Fibroblast of the conjunctiva (primary cell): ENCODE results near the gene DNMBP.
A peak's percentile ranks its signal among the peaks of the same experiment; 100 is the strongest.
"Not testable (repeated sequence)": the region's sequence is repeated elsewhere in the genome, so short reads cannot be mapped to it uniquely, and the experiment has no call there.

Source experiments
- DNase-seq: peaks from one replicate; pipeline ENCODE4 v3.0.0-alpha.2; 2010; ENCODE audit warnings: low read depth

The DNMBP gene

DNA sequence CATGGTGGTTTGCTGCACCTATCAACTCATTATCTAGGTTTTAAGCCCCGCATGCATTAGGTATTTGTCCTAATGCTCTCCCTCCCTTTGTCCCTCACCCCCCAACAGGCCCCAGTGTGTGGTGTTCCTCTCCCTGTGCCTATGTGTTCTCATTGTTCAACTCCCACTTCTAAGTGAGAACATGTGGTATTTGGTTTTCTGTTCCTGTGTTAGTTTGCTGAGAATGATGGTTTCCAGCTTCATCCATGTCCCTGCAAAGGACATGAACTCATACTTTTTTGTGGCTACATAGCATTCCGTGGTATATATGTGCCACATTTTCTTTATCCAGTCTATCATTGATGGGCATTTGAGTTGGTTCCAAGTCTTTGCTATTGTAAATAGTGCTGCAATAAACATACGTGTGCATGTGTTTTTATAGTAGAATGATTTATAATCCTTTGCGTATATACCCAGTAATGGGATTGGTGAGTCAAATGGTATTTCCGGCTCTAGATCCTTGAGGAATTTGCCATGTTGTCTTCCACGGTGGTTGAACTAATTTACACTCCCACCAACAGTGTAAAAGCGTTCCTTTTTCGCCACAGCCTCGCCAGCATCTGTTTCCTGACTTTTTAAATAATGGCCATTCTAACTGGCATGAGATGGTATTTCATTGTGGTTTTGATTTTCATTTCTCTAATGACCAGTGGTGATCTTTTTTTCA is 146.1 kb downstream of the DNMBP start:
- DNase-seq: not testable (repeated sequence)

DNA sequence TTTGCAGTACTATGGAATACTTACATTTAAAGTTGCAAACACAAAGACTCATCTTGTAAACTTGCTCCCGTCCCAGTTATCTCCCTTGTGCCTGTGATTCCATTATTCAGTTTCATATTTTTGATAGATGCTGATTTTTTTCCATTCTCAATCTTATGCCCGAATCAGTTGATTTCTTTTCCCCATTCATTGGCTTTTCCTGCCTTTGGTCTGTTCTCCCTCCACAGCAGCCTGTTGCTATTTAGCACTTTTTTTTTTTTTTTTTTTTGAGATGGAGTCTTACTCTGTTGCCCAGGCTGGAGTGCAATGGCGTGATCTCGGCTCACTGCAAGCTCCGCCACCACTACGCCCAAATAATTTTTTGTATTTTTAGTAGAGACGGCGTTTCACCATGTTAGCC is 149.3 kb downstream of the DNMBP start:
- no peak for DNase-seq

GRCh38 chr10:99859585-99859984 is 150.2 kb downstream of the DNMBP start:
- DNase-seq: no peak

DNA sequence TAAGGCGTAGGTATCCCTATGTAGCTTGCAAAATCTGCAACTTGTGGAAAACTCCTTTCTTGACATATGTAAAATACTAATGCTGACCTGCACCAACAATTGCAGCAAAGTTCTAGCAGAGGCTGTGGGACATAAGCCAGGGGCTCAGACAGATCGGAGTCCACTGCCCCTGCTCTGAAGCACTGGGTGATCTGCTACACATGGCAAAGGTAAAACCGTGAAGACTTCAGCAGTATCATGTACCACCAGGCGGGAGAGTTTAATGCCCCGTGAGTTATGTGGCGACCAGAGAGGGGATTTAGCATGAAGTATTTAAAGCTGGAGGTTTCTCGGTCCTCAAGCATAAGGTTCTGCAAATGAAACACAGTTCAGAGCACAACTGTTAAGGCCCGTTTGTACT is 150.9 kb downstream of the DNMBP start:
- DNase-seq: no peak

DNA sequence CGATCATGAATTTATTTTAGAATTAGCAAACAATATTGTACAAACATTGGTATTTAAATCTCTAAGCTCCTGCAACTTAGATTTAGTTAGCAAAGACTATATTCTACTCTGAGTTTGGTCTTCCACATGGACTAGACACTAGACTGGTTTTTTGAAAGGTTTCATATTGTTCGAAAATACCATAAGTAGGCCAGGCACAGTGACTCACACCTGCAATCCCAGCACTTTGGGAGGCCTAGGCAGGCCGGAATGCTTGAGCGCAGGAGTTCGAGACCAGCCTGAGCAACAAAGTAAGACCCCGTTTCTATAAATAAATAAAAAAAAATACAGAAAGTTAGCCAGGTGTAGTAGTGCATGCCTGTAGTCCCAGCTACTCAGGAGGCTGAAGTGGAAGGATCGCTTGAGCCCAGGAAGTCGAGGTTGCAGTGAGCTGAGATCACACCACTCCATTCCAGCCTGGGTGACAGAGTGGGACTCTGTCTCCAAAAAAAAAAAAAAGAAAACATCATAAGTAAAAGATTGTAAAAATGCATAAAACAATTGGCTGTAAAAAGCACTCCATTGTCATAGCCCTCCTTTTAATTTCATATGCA is 154.2 kb downstream of the DNMBP start:
- no peak for DNase-seq

- DNase-seq: peak; percentile 75
Measured at GRCh38 chr10:99854860-99855259, 154.9 kb downstream of the DNMBP start.

- no peak for DNase-seq
Measured at GRCh38 chr10:99853655-99854054, 156.1 kb downstream of the DNMBP start.

GRCh38 chr10:99852481-99853213 is 157.1 kb downstream of the DNMBP start:
- no peak for DNase-seq

DNA sequence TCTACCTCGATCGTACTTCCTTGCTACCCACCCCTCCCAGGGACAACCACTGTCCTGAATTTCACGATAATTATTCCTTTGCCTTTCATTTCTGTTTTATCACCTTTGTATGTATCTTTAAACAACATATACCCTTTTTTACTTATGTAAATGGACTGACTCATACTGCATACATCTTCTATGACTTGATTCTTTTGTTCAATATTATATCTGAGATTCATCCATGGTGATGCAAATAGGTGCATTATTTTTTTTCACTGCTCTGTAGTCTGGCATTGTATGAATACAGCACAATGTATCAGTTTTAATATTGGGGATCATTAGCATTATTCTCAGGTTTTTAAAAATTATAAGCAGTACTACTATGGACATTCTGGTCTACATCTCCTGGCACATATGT is 157.9 kb downstream of the DNMBP start:
- no peak for DNase-seq

GRCh38 chr10:99850767-99851340 is 158.9 kb downstream of the DNMBP start:
- DNase-seq: no peak

GRCh38 chr10:99850021-99850766 is 159.6 kb downstream of the DNMBP start:
- DNase-seq: no peak

DNA sequence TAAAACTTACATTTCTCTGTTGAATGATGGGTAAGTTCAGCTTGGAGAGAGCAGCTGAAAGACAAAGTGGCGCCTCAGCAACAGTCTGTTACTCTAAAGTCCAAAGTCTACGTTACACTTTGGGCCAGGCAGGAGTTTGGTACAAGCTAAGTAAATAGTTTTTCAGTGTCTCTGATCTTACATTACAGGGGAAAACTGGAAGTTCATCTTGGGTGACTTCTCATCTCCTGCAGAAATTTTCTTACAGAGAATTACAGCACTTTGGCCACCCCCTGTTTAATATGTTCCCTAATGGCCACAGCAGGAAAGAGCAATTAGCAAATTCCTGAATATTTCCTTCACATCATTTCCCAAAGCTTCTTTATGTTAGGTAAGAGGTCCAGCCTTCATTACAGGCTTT is 160.2 kb downstream of the DNMBP start:
- DNase-seq: no peak

GRCh38 chr10:99849057-99849456 is 160.7 kb downstream of the DNMBP start:
- DNase-seq: no peak

- peak; percentile 93 for DNase-seq
Measured at GRCh38 chr10:99845837-99846382, 163.8 kb downstream of the DNMBP start.

GRCh38 chr10:99844433-99844955 is 165.3 kb downstream of the DNMBP start:
- DNase-seq: no peak

- no peak for DNase-seq
Measured at GRCh38 chr10:99843310-99843709, 166.4 kb downstream of the DNMBP start.

- no peak for DNase-seq
Measured at GRCh38 chr10:99841746-99842145, 168.0 kb downstream of the DNMBP start.

DNA sequence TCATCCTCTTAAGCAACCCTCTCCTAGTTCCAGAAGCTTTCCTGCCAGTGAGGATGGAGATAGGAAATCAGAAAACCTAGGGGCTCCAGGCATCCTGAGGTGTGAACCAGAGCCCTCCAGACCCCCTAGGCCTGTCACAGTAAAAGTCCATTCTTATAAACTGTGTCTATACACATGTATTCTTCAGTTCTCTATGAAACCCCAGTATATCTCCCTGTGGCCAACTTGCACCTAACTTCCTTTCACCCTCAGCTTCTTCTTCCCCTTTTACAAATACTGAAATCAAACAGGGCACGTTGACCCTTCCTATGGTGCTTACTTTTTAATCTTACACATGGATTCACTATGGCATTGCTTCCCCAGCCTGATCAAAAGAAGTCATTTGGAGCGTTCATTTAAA is 168.9 kb downstream of the DNMBP start:
- not testable (repeated sequence) for DNase-seq

GRCh38 chr10:99836711-99837110 is 173.0 kb downstream of the DNMBP start:
- DNase-seq: no peak

DNA sequence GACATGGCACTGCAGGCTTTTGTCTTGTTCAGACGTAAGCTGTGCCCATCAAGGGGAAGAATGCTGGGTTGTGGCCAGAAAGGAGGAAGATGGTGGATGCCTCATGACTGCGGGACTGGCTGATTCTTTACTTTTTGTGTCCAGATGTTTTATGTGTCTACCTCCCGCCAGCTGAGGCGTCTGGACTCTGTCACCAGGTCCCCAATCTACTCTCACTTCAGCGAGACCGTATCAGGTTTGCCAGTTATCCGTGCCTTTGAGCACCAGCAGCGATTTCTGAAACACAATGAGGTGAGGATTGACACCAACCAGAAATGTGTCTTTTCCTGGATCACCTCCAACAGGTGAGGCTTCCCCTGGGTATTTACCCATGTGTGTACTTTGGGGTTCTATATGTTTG is 173.8 kb downstream of the DNMBP start:
- DNase-seq: no peak

DNA sequence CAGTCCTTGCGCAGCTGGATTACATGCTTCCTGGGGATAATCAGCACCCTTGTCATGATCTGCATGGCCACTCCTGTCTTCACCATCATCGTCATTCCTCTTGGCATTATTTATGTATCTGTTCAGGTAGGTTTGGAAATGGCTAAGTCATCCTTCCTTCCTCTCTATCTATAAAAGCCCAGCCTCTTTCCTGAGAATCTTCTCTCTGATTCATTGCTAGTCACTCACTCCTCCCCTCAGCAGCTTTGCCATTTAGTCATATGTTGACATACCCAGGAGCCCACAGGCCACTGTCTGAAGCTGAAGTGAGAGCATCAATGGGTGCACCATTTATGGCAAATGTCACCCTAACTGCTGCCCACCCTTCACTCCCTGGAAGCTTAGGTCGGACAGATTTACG is 175.3 kb downstream of the DNMBP start:
- DNase-seq: no peak

GRCh38 chr10:99832439-99832838 is 177.3 kb downstream of the DNMBP start:
- no peak for DNase-seq
